ENCODE data around the gene PAPOLA. TPM values are rescaled to one million over a fixed set of nuclear protein-coding genes. Genes with fewer than 3 reads are reported as not detected.

Gene PAPOLA
- polyA plus RNA-seq, 2 of the 4 experiments (the other 2 are of a cell fraction): 105 to 273 TPM

- no peaks in the 10 kb centered on the region for H3K4me1 ChIP-seq
- ATAC-seq (no peak), DNase-seq (ENCODE audit: low read depth in 1 of 2, low spot score in 1 of 2) (no peak), FAIRE-seq (no peak)
- 74% methylated on average over 9 of the region's 9 CpGs for WGBS (ENCODE audit: missing lambda C conversion rate)
- no peak overlapping the region for H3K4me2 ChIP-seq
- H3K4me3 ChIP-seq: no peak overlapping the region
- ChIA-PET CTCF (interaction anchor here (0.8 to 3.7 kb wide), 5 partner anchors 9 to 272 kb away, joined by 4 to 30 read pairs (median 5); no protein-coding TSS in a partner anchor), POLR2A (no interaction called here)
- no peak overlapping the region for H3K27ac ChIP-seq
- TF ChIP-seq, protein P1, sequence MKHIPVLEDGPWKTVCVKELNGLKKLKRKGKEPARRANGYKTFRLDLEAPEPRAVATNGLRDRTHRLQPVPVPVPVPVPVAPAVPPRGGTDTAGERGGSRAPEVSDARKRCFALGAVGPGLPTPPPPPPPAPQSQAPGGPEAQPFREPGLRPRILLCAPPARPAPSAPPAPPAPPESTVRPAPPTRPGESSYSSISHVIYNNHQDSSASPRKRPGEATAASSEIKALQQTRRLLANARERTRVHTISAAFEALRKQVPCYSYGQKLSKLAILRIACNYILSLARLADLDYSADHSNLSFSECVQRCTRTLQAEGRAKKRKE (CRISPR knock-in tag; IDR thresholded peaks at IDR 0.05; ENCODE audit: low read depth): no peak
- TF ChIP-seq KDM5A (IDR thresholded peaks at IDR 0.05) (no peak), EHF (CRISPR knock-in tag; IDR thresholded peaks at IDR 0.05) (no peak), KDM1A (IDR thresholded peaks at IDR 0.05; ENCODE audit: low read depth) (no peak), RARB (CRISPR knock-in tag; IDR thresholded peaks at IDR 0.05) (no peak), ZFP36 (IDR thresholded peaks at IDR 0.05; ENCODE audit: borderline replicate concordance, partially characterized antibody) (no peak), RAD21 (conservative IDR thresholded peaks at IDR 0.05 in 1 of 2, IDR thresholded peaks at IDR 0.05 in 1 of 2) (no peak), HMGXB4 (CRISPR knock-in tag; IDR thresholded peaks at IDR 0.05; ENCODE audit: borderline replicate concordance) (no peak)
- no peaks in the 10 kb centered on the region for H3K9me3 ChIP-seq
Measured at GRCh38 chr14:96580566-96580965, 78.4 kb downstream of the PAPOLA start.

- TF ChIP-seq FOSL2 (IDR thresholded peaks at IDR 0.05) (no peak), FOSL2 (CRISPR knock-in tag; IDR thresholded peaks at IDR 0.05) (no peak), JUNB (IDR thresholded peaks at IDR 0.05) (no peak), CTCF (IDR thresholded peaks at IDR 0.05) (no peak), FOXS1 (CRISPR knock-in tag; IDR thresholded peaks at IDR 0.05) (no peak), EHMT2 (IDR thresholded peaks at IDR 0.05; ENCODE audit: low read depth) (no peak)
- WGBS (ENCODE audit: missing lambda C conversion rate): 80% methylated on average over 8 of the region's 8 CpGs
- no peak for ATAC-seq
- FAIRE-seq: no peak
- Histone ChIP-seq H3K4me2 (no peak overlapping the region), H3K9me3 (no peaks in the 10 kb centered on the region), H3K4me1 (no peaks in the 10 kb centered on the region), H3K27ac (no peak overlapping the region), H3K4me3 (no peak overlapping the region)
- POLR2A ChIA-PET: no interaction called here
- no peak for DNase-seq (ENCODE audit: low read depth in 1 of 2, low spot score in 1 of 2)
- CTCF ChIA-PET: interaction anchor here (0.8 to 3.7 kb wide), 5 partner anchors 8 to 161 kb away, joined by 3 to 30 read pairs (median 4); no protein-coding TSS in a partner anchor
Measured at GRCh38 chr14:96581026-96581425, 78.8 kb downstream of the PAPOLA start.

DNA sequence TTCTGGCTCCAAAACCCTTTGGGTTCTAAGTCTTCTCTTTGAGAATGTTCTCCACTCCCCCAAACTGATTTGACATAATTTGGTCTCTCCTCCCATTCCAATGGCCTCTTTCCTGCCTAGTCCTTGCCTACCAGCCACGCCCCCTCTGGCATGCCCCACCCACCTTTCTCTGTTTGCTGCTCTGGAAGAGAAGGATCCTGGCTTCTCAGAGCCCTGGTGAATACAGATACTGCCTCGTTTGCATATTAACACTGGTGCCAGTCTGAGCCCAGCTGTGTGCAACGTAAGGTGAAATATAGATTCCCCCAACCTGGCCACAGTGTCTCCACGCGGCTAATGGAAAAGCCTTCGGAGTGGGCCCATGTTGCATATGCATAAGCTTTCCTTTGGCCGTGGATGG lies 79.7 kb downstream of the PAPOLA start:
- ChIA-PET CTCF (interaction anchor here (0.8 to 3.7 kb wide), 4 partner anchors 14 to 271 kb away, joined by 3 to 30 read pairs (median 7); no protein-coding TSS in a partner anchor), POLR2A (no interaction called here)
- Histone ChIP-seq H3K4me1 (no peaks in the 10 kb centered on the region), H3K9me3 (no peaks in the 10 kb centered on the region), H3K4me2 (no peak overlapping the region), H3K4me3 (no peak overlapping the region), H3K27ac (no peak overlapping the region)
- peak in 1 of 2 experiments; percentile 25; a peak in 1 of 6 replicates for ATAC-seq
- no peak for FAIRE-seq
- no peak for DNase-seq (ENCODE audit: low read depth in 1 of 2, low spot score in 1 of 2)
- TF ChIP-seq, protein P2, sequence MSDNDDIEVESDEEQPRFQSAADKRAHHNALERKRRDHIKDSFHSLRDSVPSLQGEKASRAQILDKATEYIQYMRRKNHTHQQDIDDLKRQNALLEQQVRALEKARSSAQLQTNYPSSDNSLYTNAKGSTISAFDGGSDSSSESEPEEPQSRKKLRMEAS (IDR thresholded peaks at IDR 0.05): no peak
- no peak for TF ChIP-seq KDM5A (IDR thresholded peaks at IDR 0.05)
- no peak for TF ChIP-seq NR3C1 (IDR thresholded peaks at IDR 0.05)
- TF ChIP-seq, protein P3, sequence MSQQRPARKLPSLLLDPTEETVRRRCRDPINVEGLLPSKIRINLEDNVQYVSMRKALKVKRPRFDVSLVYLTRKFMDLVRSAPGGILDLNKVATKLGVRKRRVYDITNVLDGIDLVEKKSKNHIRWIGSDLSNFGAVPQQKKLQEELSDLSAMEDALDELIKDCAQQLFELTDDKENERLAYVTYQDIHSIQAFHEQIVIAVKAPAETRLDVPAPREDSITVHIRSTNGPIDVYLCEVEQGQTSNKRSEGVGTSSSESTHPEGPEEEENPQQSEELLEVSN (IDR thresholded peaks at IDR 0.05; ENCODE audit: borderline replicate concordance, low read depth): no peak
- no peak for TF ChIP-seq MAFK (IDR thresholded peaks at IDR 0.05; ENCODE audit: partially characterized antibody)
- TF ChIP-seq JUNB (IDR thresholded peaks at IDR 0.05): no peak
- no peak for TF ChIP-seq HDAC2 (IDR thresholded peaks at IDR 0.05)
- WGBS (ENCODE audit: missing lambda C conversion rate): 74% methylated on average over 6 of the region's 7 CpGs
